Measurements from ENCODE around the gene ZNF865.

GRCh38 chr19:55655648-55656040 lies 50.2 kb downstream of the ZNF865 start:
- no peak for TF ChIP-seq POLR2A (IDR thresholded peaks at IDR 0.05)
- no peak for TF ChIP-seq CTCF (IDR thresholded peaks at IDR 0.05)

All from lower leg skin (tissue), 3 donors.